GM19463 (cell line): ENCODE measurements around the gene MED7.

Source experiments
- ATAC-seq: cut with Tn5 transposase; IDR thresholded peaks from one replicate; pipeline ENCODE4 v1.9.1; 2021; ENCODE audit warnings: mild to moderate bottlenecking, moderate library complexity; ENCODE audit not compliant: unreplicated experiment

MED7 gene

DNA sequence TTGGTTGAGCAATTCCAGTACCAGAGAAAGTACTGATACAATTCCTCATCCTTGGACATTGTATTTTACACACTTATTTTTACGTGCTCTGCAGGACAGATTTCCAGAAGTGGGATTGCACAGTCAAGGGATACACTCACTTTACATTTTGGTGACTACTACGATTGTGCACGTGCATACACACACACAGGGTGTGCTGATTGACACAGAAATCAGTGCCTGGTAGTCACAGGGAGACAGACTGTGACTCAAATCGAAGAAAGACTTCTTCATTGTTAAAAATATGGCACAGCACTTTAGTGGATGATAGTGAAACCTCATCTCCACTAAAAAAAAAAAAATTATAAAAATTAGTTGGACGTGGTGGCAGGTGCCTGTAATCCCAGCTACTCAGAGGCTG, 21.9 kb upstream of the MED7 start:
- ATAC-seq = no peak

DNA sequence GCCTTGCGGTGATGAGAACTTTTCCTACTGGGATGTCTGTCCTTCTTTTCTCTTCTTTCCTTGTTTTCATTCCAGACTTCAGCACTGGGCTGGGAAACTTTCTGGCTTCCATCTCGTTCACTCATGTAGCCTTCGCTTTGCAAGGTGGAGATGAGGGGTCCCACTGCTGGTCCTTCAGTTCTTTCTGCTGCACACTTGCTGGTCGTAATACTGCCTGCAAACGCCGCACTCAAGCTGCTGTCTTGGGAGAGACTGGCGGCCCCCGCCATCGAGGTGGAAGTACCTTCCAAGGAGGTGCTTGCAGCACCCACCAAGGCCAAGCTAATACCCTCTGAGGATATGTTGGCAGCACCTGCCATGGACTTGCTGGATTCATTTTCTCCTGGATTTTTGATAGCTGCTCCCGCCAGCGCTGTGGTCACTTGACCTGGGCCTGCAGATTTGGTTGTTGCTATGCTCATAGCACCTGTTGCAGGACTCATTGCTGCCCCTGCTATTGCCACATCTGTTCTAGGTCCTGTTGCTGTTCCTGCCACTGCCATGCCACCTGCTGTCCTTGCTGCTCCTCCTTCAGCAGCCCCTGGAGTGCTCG, 20.4 kb upstream of the MED7 start:
- no peak for ATAC-seq

DNA sequence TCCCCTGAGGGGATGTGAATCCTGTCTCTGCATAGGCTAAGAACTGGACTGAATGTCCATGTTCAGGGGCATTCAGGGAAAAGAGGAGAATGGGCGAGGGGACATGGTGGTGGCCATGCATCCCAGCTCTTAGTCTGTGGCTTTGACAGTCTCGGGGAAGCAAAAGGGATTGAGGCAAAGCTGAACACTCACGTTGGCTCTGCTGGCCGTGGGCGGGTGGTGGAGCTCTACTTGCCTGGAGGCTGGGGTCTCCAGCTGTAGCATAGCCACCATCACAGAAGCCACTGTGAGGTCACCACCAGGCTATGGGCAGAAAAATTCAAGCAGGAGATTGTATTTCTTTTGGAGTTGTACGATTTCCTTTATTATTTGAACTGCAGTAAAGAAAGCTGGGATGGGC, 19.3 kb upstream of the MED7 start:
- ATAC-seq = no peak

DNA sequence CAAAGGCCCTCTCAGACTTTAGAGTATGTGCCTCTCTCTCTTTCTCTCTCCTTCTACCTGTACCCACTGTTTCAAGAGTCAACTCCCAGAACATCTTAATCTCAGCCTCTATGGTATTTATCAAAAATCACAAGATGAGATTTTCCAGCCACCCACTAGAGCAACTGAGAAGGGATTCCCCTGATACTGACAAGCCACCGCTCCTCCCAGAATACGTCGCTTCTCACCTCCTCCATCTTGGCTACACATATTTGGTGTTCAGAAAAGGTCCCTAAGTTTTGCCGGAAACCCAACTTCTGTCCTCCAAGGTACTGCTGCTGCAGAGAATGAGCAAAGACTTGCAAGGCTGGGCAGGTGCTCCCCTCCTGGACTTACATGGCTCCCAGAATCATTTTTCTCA, 17.3 kb upstream of the MED7 start:
- ATAC-seq = no peak

DNA sequence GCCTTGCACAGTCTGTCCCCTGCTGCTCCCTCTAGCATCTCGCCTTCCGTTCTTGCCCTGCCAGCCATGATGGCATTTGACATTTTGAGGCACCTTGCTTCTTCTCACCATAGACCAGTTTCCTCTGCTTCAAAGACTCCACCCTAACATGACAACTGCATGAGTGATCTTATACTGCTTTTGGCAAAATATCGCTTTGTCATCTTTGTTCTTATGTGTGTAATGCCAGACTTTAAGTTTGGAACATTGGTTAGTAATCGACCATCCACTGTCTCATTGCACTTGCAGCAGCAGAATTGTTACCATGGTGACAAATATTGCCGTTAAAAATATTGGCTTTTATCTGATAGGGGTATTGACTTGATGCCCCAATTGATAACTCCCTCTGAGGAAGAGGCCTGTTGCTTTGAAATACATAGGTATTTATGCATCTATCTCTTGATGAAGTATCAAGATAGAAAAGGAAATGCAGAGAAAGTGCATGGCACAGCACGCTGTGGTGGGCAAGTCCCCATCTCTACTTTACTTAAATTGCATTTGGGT, 16.6 kb upstream of the MED7 start:
- ATAC-seq = no peak

DNA sequence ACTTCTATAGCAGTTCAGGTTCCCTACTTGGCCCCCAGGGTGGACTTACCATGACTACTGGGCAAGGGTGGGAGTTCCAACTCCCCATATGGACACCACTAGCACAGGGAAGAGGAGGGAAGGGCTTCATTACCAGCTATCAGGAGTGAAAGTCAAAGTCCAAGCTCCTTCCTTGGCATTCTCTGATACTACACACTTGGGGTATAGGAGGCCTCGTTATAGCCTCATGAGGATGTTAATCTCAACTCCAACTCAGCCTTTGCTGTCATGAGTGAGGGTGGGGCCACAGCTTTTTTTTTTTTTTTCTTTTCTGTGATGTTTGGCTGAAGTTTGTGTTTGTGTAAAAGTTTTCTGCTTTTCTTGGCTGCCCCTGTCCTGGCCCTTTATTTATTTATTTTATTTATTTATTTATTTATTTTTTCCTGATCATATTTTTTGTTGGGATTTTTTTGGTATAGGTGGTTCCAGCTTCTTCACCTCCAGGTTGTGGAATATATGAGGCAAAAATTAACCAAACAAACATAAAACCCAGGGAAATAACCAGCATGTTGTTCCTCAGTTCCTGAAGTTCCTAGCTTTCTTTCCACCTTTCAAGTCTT, 14.7 kb upstream of the MED7 start:
- no peak for ATAC-seq

DNA sequence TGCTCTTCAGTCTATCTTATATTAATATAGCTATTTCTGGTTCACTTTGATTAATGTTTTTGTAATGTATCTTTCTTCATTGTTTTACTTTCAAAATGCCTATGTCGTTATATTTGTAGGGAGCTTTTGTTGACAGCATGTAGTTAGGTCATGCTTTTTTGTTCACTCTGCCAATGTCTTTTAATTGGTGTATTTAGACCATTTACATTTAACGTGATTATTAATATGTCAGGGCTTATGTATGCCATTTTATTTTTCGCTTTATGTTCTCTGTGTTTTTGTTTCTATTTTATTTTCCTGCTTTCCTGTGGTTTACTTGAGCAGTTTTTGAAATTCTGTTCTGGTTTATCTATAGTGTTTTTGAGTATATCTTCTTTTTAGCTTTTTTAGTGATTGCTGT, 12.6 kb upstream of the MED7 start:
- ATAC-seq = no peak

DNA sequence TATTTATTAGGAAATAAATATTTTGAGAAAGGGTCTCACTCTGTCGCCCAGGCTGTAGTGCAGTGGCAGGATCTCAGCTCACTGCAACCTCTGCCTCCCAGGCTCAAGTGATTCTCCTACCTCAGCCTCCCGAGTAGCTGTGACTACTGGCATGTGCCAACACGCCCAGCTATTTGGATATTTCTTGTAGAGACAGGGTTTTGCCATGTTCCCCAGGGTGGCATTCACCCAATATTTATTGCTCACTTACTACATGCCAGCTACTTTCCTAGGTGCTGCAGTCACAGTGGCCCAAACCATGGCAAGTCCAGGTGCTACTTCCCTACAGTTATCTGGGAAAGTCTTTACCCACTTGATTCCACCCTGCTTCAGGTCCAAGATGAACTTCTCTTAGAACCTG, 8.3 kb upstream of the MED7 start:
- ATAC-seq = no peak

DNA sequence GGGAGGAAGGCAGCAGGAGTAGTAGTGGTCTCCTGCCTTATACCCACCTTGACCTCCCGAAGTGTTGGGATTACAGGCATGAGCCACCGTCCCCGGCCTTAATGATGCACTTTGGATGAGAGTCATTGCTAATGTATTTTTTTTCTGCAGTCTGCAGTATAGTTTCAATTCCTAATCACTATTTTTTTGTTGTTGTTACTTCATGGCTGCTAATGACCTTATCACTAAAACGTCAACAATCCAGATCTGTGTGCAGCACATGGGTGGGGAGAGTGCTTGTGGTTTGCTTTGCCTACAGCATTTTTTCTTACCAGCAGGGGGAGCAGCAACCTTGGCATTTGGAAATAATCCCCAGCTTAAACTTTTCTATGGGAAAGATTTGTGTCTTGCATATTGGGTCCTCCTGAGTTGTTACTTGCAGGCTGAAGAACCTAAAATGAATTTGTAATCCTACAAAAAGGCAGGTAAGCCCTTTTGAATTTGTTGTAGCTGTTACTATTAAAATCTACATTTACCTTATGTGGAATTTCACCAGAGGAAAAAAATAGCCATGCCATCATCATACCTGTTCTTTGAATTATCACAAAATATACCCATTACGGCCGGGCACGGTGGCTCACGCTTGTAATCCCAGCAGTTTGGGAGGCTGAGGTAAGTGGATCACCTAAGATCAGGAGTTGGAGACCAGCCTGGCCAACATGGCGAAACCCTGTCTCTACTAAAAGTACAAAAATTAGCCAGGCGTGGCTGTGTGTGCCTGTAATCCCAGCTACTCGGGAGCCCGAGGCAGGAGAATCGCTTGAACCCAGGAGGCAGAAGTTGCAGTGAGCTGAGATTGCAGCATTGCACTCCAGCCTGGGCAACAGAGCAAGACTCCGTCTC, 6.3 kb upstream of the MED7 start:
- peak; percentile 68 for ATAC-seq

DNA sequence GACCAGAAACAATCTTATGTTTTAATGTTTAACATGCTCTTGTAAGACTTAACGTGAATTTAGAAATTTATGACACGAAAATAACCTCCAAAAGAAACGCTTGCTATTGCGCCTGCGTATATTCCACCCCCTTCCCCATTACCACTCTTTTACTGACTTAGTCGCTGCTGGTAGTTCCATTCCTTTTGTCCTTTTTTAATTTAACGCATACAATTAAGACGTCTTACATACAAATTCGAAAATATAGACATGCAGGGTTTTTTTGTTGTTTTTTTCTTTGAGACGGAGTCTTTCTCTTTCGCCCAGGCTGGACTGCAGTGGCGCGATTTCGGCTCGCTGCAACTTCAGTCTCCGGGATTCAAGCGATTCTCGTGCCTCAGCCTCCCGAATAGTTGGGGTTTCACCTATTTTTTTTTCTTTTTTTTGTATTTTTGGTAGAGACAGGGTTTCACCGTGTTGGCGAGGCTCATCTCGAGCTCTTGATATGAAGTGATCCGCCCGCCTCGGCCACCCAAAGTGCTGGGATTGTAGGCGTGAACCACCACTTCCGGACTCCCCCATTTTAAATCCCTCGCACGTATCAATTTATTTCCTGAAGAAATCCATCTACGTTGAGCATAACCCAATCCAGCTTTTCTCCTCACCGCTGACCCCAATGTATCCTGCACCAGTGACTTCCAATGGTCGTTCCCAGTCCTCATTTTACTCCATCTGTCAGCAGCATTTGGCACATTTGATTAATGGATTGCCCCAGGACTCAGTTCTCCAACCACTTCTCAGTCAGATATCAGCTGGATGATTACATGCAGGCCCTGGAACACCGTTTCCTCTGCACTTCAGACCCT, 684 bp upstream of the MED7 start:
- peak; percentile 29 for ATAC-seq

DNA sequence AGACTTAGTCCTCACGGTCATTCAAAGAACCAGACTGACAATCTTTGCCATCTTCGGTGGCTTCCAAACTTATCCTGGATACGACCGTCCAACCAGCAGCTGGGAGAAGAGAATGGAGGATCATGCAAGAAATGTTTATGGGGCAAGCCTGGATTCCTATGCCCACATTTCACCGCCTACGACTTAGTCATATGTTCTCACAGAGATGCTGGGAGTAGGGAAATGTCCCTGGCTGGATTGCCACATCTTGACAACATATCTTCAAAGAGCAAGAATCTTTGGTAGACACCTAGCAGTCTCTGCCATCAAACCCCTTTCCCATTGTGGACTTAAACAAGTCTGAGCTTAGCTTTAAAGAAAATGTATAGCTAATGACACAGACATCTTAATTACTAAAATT, 5.0 kb downstream of the MED7 start:
- ATAC-seq = no peak

DNA sequence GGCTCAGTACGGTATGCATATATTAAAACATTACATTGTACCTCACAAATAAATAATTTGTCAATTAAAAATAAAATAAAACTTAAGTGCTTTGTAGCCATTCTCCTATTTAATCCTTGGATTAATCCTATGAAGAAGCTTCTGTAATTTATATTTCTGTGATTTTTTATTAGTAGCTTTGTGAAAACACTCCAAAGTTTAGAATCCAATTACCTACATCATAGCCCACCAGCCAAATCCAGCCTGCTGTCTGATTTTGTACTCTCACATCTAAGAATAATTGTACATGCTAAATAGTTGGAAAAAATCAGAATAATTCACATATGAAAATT, 10.4 kb downstream of the MED7 start:
- ATAC-seq = no peak

DNA sequence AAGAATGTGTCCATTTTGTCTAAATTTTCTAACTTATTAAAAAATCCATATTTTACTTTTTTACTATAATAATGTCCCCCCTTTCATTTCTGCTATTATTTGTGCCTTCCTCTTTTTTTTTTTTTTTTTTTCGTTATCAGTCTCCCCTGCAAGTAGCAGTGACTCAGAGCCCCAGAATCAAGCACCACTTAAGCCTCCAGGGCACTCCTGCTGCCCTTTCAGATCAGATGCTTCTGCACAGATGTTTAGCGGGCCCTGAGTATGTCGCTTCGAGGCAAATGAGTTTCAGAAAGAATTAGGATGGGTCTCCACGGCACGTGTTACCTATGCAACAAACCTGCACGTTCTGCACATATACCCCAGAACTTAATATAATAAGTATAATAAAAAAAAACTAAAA, 11.7 kb downstream of the MED7 start:
- ATAC-seq = peak; percentile 45

DNA sequence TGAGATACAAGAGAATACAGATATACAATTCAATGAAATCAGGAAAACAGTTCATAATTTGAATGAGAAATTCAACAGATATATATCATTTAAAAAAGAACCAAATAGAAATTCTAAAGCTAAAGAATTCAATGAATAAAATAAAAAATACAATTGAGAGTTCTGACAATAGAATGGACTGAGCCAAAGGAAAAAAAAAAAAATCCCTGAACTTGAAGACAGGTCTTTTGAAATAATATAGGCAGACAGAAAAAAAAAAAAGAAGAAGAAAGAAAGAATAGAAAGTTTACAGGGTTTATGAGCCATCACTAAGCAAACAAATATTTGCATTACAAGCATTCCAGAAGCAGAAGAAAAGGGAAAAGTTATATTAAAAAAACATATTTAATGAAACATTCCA, 21.0 kb downstream of the MED7 start:
- ATAC-seq = no peak

DNA sequence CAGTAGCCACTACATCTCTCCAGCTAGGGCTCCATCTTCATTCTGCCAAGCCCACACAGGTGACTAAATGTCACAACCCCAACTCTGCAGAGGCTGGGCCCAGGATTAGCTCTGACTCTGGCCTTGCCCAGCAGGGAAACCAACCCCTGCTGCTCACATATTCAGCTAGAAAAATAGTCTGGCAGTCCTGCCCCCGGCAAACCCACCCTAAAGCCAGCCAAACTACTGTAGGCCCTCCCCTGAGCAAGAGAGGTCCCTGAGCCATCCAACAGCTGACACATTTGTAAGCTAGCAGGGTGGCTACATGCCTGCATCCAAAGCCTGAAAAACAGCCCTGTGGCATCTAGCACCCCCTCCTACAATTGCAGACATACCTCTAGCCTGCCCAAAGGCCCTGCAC, 22.6 kb downstream of the MED7 start:
- ATAC-seq = no peak

DNA sequence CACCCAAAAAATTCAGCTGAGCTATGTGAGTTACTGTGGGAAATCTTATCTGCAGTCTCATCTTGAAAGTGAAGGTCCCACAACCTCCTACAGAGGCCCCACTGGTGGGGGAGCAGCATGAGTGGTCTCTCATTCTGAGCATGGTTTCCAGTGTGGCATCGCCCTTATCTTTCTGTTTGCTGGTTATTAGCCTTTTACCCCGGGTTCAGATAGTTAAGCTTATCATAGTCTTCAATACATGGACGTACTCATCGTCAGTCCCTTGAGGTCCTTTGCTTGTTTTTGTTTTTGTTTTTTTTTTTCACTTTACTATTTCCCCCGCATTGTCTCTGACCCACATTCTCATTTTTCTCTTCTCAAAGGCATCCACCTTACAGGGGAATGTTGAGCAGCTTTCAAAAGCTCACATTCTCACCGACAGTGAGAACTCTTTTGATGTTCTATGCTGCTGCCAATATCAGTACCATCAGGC, 26.1 kb downstream of the MED7 start:
- peak; percentile 75 for ATAC-seq

DNA sequence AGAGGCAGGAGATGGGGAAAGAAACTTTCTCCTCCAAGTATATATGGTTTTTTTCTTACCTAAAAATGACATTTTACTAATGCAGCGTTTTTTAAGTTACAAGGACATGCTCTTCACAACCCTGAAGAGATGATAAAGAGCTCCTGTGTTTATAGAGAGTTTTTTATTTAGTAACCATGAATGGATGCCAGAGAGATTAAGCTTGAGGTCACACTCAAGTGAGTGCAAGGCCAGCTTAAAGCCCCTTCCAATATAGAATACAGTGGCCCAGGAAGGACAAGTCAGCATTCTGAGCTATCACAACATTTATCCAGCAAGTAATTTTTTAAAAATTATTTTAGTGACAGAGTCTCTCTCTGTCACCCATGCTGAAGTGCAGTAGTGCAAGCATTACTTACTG, 27.2 kb downstream of the MED7 start:
- no peak for ATAC-seq

DNA sequence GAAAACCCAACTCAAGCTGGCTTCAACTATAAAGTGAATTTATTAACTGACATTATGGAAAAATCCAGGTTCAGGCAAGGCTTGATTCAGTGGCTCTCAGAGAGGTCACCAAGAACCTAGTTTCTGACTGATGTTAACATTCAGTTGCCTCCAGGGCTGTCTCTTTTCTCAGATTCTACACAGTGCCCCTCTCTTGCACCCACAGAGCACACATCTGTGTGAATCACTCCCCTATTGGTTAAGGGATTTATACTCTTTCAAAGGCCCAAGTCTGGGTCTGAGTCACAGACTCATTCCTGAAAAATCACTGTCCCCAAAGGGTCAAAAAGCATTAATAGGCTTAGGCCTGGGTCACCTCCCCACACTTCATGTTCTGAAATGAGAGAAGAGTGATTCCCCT, 27.7 kb downstream of the MED7 start:
- peak; percentile 36 for ATAC-seq

DNA sequence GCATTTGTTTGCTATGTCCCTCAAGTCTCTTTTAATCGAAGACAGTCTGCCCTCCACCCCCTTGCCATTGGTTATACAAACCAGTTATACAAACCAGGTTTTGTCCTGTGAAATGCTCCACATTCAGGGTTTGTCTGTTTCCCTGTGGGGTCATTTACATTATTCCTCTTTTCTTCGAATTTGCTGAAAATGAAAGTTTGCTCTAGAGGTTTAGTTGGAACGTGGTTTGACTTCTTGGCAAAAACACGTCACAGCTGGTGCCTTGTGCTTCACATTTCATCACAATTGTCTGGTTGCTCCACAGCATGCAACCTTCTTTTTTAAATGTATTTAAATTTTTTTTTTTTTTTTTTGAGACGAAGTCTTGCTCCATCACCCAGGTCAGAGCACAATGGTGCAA, 29.7 kb downstream of the MED7 start:
- no peak for ATAC-seq

DNA sequence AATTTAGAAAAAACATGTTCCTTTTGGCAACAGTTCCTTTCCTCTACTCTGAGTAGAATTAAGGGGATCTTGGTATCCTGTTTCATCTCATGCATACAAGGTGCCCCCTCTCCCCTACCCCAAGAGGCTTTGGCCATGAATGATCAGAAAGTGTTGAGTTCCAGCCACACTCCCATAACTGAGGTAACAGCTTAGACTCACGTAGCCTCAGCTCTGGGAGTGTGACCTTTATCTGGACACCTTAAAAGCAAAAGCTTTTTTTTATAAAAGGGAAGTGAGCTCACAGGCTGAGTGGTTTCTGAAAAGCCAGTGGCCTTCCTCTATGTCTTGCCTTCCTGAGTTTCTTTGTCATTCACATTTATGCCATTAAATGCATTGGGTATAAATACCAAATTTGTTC, 32.9 kb downstream of the MED7 start:
- peak; percentile 63 for ATAC-seq

DNA sequence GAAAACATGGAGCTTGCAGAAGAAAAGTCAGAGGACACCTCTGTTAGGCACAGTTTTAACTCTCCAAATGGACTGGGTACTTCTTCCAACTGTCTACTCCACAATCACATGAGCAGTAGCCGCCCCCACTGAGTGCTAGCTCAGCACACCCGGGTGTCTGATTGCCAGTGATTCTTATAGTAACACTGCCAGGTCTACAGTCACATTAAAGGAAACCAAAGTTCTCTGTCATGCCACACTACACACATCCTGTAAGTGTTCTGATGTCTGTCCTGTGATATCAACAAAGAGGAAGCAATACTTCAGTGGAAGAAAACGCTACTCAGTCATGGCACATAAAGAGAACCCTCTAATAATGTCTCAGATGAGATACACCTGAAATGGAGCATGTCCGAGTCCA, 33.7 kb downstream of the MED7 start, which contains the start of gene HAVCR2:
TSS of gene HAVCR2 (minus strand) at position 69 of the 400 bp plus-strand sequence. CDS start at position 8, 61 bp downstream.
- ATAC-seq = peak; percentile 68
